Omental fat pad (tissue), 4 donors: ENCODE results near the gene DNAAF5. TPM values are rescaled to one million over a fixed set of nuclear protein-coding genes. Genes with fewer than 3 reads are reported as not detected.
A peak's percentile ranks its signal among the peaks of the same experiment; 100 is the strongest.

Experiments
- ATAC-seq: fragments of 150-250 bp; one replicate; pipeline ENCODE4 v1.9.1; 2016; ENCODE audit warnings: mild to moderate bottlenecking, moderate library complexity; ENCODE audit not compliant: low FRiP score
- DNase-seq: peaks from one replicate; pipeline ENCODE4 v3.0.0-alpha.2; 2019; ENCODE audit warnings: low spot score
- total RNA-seq, 4 donors: library from RNA; depleted of rRNA; stranded (reverse); fragments of >200 nt; gene quantifications; one replicate each; pipeline ENCODE4 v1.1.0, GENCODE V29; 2016
- TF ChIP-seq, protein P1 (sequence below), 3 donors: fragments of 450-650 bp; IDR thresholded peaks; one replicate each; pipeline ENCODE4 v1.5.1; 2016 to 2017; ENCODE audit warnings: antibody characterized with exemption in 3 of 3, mild to moderate bottlenecking in 3 of 3, moderate library complexity in 2 of 3

The DNAAF5 gene
- total RNA-seq, 4 donors from 2014 or later: 15.7 to 27.1 (median 25.1) TPM

DNA sequence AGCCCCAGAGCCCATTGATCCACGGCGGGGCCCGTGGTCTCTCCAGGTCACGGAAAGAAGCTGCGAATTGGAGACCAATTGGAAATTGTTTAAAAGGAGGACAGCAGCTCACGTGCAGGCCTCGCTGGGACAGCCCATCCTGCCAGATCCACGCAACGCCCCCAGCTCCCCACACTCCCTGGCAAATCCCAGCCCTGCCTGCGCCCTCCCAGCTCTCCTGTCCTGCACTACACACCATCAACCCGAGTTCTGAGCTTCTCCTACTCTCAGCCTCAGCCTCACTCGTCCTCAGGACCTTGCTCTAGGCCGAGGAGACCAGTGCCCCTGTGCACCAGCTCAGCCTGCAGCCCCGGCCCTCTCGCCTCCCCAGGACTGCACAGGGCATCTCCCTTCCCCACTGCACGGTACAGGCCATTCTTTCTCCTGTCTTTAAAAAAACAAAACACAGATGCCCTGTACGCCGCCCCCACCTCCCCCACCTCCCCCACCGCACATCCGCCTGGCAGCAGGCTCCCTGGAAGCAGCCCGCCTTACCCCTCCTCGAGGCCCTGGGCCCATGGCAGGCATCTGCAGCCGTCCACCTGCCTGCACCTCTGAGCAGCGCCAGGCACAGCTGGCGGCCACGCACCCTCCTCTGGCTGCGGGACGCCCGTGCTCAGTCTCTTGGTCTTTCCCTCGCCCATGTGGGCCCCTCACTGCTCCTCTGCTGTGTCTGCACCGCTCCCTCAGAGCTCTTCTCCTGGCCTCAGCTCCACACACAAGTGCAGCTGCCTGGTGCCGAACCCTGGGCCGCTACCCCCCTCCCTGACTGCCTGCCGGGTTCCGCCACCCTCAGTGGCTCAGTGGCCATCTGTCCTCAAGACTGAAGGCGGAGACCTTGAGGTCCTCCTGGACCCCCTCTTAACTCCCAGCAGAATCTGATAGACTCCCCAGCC lies 57.3 kb downstream of the DNAAF5 start:
- DNase-seq (no peak), ATAC-seq (no peak)
- TF ChIP-seq, protein P1, sequence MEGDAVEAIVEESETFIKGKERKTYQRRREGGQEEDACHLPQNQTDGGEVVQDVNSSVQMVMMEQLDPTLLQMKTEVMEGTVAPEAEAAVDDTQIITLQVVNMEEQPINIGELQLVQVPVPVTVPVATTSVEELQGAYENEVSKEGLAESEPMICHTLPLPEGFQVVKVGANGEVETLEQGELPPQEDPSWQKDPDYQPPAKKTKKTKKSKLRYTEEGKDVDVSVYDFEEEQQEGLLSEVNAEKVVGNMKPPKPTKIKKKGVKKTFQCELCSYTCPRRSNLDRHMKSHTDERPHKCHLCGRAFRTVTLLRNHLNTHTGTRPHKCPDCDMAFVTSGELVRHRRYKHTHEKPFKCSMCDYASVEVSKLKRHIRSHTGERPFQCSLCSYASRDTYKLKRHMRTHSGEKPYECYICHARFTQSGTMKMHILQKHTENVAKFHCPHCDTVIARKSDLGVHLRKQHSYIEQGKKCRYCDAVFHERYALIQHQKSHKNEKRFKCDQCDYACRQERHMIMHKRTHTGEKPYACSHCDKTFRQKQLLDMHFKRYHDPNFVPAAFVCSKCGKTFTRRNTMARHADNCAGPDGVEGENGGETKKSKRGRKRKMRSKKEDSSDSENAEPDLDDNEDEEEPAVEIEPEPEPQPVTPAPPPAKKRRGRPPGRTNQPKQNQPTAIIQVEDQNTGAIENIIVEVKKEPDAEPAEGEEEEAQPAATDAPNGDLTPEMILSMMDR (IDR thresholded peaks at IDR 0.05): no peak

DNA sequence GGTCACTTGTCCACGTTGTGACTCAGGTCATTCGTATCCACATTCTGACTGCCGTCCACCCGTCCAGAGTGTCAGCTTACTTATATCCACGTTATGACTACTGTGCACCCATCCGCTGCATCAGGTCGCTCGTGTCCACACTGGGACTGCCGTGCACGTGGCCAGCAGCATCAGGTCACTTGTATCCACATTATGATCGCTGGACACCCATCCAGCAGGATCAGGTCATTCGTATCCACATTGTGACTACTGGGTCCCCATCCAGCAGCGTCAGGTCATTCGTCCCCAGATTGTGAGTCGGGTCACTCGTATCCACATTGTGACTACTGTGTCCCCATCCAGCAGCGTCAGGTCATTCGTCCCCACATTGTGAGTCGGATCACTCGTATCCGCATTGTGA lies 58.5 kb downstream of the DNAAF5 start:
- no peak for DNase-seq
- ATAC-seq: no peak
- TF ChIP-seq, protein P1 (IDR thresholded peaks at IDR 0.05): no peak

DNA sequence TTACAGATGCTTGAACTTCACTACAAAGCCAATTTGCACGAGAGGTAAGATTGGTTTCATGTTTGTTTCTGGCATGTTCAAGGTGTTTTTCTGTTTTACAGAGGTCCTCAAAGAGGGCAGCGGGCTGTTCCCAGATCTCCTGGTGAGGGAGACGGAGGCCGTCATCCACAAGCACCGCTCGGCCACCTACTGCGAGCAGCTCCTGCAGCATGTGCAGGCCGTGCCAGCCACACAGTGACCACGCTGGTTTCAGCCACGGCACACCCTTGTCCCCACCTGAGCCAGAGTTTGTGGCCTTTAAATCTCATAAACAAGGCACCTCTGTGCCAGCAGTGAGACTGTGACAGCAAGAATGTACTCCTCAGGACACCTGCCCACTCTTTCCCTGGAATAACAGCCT lies 58.9 kb downstream of the DNAAF5 start:
- TF ChIP-seq, protein P1 (IDR thresholded peaks at IDR 0.05): no peak
- DNase-seq (no peak), ATAC-seq (no peak)

DNA sequence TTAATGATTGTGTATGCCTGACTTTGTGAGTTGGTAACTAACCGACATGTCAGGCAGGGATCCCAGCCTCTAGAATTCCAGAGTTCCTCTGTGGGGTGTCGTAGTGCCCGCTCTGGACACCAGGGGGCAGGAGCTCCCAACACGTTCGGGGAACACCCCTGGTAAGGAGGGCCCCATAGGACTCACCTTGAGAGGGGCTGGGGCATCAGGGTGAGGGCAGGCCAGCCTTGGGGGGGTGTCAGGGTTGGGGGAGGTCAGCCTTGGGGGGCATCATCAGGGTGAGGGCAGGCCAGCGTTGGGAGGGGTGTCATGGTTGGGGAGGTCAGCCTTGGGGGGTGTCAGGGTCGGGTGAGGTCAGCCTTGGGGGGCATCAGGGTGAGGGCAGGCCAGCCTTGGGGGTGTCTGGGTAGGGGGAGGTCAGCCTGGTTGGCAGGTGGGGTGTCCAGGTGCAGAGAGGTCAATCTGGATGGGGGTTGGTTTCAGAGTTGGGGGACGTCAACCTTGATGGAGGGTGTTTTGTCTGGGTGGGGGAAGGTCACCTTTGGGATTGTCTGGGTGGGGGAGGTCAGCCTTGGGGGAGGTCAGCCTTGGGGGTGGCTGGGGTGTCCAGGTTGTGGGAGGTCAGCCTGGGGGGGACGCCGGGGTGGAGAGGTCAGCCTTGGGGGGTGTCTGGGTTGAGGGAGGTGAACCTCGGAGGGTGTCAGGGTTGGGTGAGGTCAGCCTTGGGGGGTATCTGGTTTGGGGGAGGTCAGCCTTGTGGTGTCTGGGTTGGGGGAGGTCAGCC lies 60.2 kb downstream of the DNAAF5 start:
- peak; percentile 75 for ATAC-seq
- TF ChIP-seq, protein P1 (IDR thresholded peaks at IDR 0.05): peak in 2 of 3 donors; percentile 9 to 80

DNA sequence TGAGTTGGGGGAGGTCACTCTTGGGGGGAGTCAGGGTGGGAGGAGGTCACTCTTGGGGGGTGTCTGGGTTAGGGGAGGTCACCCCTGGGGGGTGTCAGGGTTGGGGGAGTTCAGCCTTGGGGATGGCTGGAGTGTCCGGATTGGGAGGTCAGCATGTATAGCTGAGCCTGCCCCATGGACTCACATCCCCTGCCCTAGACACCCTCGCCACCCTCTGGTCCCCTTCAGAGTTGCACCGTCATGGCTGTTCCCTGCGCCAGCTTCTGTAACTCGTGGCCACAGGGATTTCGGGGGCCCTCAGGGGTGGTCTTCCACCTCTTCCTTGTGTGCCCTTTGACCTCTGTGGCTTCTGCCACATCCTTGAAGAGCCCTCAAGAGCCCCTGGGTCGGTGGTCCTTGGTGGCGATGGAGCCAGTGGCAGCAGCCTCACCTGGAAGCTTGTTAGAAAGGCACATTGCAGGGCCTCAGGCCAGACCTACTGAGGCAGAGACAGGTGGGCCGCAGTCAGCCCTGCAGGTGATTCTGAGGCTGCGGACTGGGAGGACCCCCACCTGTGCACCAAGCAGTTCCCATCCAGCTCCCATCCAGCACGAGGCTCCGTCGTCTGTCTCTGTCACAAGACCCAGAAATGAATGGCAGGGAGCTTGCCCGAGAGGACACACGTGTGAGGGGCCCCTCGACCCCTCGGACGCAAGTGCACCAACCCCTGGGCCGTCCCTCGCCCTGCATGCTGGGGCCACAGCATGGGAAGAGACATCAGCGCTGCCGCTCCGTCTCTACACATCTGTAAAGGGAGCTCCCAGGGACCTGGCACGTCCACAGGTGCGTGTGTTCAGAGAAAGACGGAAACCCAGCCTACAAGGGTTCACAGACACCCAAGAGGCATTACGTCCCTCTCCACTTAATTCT lies 61.1 kb downstream of the DNAAF5 start:
- ATAC-seq (no peak), DNase-seq (no peak)
- TF ChIP-seq, protein P1 (IDR thresholded peaks at IDR 0.05): no peak

More for the DNA sequence above, 60.2 kb downstream of the DNAAF5 start:
- peak; percentile 62 for DNase-seq

DNA sequence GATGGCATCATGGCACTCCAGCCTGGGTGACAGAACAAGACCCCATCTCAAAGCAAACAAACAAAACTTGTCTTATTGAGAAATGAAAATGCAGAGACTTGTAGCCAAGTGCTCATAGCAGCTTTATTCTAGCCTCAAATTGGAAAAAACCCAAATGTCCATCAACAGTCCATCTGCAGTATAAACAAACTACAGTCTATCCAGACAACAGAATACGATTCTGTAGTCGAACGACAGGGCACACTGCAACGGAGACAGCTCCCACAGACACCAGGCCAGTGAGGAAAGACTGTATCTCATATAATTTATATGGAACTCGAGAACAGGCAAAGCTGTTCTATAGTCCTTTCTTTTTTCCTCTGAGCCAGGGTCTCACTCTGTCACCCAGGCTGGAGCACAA lies 65.0 kb downstream of the DNAAF5 start:
- DNase-seq: no peak
- TF ChIP-seq, protein P1 (IDR thresholded peaks at IDR 0.05): no peak
- no peak for ATAC-seq
